Memory B cell (primary cell): ENCODE results near the gene ZNF556.
"Not testable (repeated sequence)": the region's sequence is repeated elsewhere in the genome, so short reads cannot be mapped to it uniquely, and the experiment has no call there.

Experiments used
- ATAC-seq: fragments of 150-1000 bp; cut with Tn5 transposase; 2 replicates; pipeline ENCODE4 v1.10.0; 2021; ENCODE audit warnings: low read depth, mild to moderate bottlenecking, moderate library complexity
- DNase-seq, 2 donors: peaks; one replicate each; pipeline ENCODE4 v3.0.0; 2022; ENCODE audit warnings: low spot score in 2 of 2
- H3K27ac Mint-ChIP-seq: one replicate; pipeline ENCODE4 v1.8.0; 2022; ENCODE audit warnings: mild to moderate bottlenecking, moderate library complexity, mixed read lengths
- H3K27me3 Mint-ChIP-seq: one replicate; pipeline ENCODE4 v1.8.0; 2022; ENCODE audit warnings: mixed read lengths
- H3K36me3 Mint-ChIP-seq: one replicate; pipeline ENCODE4 v1.8.0; 2022; ENCODE audit warnings: mild to moderate bottlenecking, mixed read lengths
- H3K4me1 Mint-ChIP-seq: one replicate; pipeline ENCODE4 v1.8.0; 2022; ENCODE audit warnings: mixed read lengths
- H3K4me3 Mint-ChIP-seq: one replicate; pipeline ENCODE4 v1.8.0; 2022; ENCODE audit warnings: mild to moderate bottlenecking, moderate library complexity, mixed read lengths
- H3K9me3 Mint-ChIP-seq: one replicate; pipeline ENCODE4 v1.8.0; 2022; ENCODE audit warnings: mixed read lengths

ZNF556 gene

DNA sequence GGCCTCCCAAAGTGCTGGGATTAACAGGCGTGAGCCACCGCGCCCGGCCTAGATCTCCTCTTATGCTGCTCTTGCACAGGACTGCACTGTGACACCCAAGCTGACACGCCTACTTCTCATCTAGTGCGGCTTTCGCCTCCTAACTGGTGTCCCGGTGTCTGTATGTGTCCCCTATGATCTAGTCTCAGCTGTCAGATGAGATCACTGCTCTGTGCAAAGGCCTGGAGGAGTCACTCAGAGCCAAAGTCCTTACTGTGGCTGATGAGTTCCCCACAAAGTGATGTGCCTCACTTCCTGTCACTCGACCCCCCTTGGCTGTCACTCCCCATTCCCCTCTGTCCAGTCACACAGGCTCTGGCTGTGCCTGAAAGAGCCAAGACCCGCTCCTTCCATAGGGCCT lies 2.5 kb downstream of the ZNF556 start:
- DNase-seq, result no peak
- Mint-ChIP-seq H3K9me3 (peaks cover 2% of the 10 kb centered on the region), H3K27ac (no peak overlapping the region), H3K4me1 (peaks cover 5% of the 10 kb centered on the region), H3K36me3 (no peaks in the 10 kb centered on the region), H3K27me3 (peaks cover 8% of the 10 kb centered on the region), H3K4me3 (no peak overlapping the region)
- no peak for ATAC-seq

DNA sequence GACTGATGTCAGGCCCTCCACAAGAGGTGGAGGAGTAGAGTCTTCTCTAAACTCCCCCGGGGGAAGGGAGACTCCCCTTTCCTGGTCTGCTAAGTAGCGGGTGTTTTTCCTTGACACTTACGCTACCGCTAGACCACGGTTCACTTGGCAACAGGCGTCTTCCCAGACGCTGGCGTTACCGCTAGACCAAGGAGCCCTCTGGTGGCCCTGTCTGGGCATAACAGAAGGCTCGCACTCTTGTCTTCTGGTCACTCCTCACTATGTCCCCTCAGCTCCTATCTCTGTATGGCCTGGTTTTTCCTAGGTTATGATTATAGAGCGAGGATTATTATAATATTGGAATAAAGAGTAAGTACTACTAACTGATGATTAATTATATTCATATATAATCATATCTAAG lies 5.0 kb downstream of the ZNF556 start:
- DNase-seq, H3K4me1 Mint-ChIP-seq, H3K9me3 Mint-ChIP-seq, H3K36me3 Mint-ChIP-seq, ATAC-seq, H3K4me3 Mint-ChIP-seq, H3K27me3 Mint-ChIP-seq, H3K27ac Mint-ChIP-seq: not testable (repeated sequence)

DNA sequence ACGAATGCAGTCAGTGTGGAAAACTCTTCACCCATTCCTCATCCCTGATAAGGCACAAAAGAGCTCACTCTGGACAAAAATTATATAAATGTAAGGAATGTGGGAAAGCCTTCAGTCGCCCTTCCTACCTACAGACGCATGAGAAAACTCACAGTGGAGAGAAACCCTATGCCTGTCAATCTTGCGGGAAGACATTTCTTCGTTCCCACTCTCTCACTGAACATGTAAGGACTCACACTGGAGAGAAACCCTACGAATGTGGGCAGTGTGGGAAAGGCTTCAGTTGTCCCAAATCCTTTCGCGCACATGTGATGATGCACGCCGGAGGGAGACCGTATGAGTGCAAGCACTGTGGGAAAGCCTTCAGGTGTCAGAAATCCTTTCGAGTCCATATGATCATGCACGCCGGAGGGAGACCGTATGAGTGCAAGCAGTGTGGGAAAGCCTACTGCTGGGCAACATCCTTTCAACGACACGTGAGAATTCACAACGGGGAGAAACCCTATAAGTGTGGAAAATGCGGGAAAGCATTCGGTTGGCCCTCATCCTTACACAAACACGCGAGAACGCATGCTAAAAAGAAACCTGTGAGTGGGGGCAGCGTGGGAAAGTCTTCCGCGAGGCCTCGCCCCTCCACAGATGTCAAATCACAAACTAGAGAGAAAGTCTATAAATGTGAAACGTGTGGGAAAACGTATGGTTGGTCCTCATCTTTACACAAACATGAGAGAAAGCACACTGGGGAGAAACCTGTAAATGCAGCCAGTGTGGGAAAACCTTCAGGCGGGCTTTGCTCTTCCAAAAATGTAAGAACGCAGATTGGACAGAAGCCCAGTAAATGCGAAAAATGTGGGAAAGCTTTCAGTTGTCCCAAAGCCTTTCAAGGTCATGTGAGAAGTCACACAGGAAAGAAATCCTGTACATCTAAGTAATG lies 10.5 kb downstream of the ZNF556 start:
- Mint-ChIP-seq H3K4me1 (no peaks in the 10 kb centered on the region), H3K9me3 (peaks cover 3% of the 10 kb centered on the region), H3K27me3 (no peaks in the 10 kb centered on the region), H3K36me3 (no peaks in the 10 kb centered on the region), H3K4me3 (no peak overlapping the region), H3K27ac (no peak overlapping the region)
- ATAC-seq, result no peak
- DNase-seq, result no peak

DNA sequence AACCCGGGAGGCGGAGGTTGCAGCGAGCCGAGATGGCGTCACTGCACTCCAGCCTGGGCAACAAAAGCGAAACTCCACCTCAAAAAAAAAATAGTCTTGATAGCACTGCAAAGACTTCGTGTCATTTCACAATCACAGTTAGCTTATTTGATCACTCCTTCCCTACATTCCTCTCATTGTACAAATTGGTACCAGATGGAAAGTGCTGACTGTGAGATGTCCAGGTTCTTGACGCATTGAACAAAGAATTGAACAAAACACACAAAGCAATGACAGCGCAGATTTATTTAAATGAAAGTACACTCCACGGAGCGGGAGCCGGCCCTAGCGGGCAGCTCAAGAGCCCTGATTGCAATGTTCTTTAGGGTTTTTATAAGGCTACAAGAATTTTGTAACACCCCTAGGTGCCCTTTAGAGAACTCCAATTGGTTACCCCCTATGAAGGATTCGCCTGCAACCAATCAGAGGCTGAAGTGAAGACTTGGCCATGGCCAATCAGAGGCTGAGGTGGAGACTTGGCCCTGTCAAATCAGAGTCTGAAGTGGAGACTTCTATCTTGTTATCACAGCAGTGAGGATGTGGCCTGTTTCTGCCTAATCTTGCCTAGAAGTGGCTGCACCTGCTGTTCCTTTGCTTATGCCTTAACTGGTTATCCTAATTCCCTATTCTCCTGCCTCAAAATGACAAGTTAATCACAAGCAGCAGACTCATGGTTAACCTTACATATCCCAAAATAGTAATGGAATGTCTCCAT lies 16.7 kb downstream of the ZNF556 start:
- Mint-ChIP-seq H3K36me3 (no peaks in the 10 kb centered on the region), H3K9me3 (peaks cover 3% of the 10 kb centered on the region), H3K27ac (no peak overlapping the region), H3K27me3 (no peaks in the 10 kb centered on the region), H3K4me3 (no peak overlapping the region), H3K4me1 (peaks cover 5% of the 10 kb centered on the region)
- no peak for DNase-seq
- ATAC-seq, result no peak

DNA sequence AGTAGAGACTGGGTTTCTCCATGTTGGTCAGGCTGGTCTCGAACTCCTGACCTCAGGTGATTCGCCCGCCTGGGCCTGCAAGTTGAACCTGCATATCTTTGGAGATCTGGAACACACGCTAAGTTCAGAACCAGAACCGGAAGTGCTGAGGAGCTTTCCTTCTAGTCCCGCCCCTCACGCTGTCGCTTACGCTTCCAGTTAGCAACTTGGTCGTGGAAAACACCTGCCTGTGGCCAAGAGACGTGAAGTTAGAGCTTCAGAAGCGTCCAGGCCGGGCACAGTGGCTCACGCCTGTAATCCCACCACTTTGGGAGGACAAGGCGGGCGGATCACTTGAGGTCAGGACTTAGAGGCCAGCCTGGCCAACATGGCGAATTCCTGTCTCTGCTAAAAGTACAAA lies 18.6 kb downstream of the ZNF556 start:
- DNase-seq (no peak), ATAC-seq (no peak)
- H3K36me3 Mint-ChIP-seq, result no peaks in the 10 kb centered on the region
- H3K4me1 Mint-ChIP-seq, result peaks cover 5% of the 10 kb centered on the region
- no peaks in the 10 kb centered on the region for H3K27me3 Mint-ChIP-seq
- H3K27ac Mint-ChIP-seq, result no peak overlapping the region
- H3K4me3 Mint-ChIP-seq, result no peak overlapping the region
- no peaks in the 10 kb centered on the region for H3K9me3 Mint-ChIP-seq

DNA sequence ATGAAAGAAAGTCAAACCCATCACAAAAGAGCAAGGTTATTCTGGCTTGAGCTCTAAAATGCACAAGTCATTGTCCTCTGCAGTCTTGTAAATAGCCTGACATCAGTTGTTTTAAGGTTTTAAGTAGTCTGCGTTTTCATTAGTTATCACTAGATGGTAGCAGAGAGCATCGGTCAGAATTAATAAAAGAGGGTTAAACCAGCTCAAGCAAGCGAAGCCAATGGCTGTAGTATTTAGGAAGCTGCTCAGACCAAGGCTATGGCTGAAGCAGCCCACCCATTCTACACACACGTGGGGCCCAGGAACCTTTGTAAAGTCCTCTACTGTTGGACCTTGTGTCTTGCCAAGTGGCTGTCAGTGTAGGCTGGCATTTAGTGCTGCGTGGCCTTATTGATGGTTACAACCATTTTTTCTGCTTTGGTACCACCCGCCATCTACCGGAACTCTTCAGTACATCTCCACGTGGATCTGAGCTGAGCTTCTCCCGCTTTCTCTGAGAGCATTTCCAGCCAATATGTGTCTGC lies 20.3 kb downstream of the ZNF556 start:
- DNase-seq, result peak; percentile 43 to 46
- H3K27me3 Mint-ChIP-seq, result no peaks in the 10 kb centered on the region
- H3K4me3 Mint-ChIP-seq, result peak overlapping the region; percentile 67
- ATAC-seq, result peak; percentile 46
- H3K9me3 Mint-ChIP-seq, result no peaks in the 10 kb centered on the region
- peak overlapping the region; percentile 42 for H3K27ac Mint-ChIP-seq
- no peaks in the 10 kb centered on the region for H3K36me3 Mint-ChIP-seq
- H3K4me1 Mint-ChIP-seq, result peaks cover 7% of the 10 kb centered on the region

DNA sequence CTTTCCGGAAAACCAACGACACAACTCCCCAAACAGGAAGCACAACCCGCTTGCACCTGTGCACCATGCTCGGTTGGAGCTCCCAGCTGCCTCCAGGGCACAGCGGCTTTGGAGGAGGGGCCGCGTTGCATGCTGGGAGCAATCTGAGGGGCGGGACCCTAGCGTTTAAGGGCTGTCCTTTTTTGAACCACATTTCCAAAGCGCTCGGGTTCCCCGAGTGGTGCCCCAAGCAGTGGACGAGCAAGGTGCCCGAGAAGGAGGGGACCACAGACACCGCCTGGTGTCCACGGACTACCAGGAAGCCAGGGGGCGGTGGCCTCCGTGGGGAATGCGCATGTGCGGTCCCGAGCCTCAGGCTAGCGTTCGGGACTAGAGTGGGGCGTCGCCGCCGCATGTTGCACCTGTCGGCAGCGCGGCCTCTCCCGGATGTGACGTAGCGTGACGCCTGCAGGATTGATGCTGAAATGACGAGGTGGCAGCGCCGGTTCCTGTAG lies 21.6 kb downstream of the ZNF556 start:
- Mint-ChIP-seq H3K9me3 (no peaks in the 10 kb centered on the region), H3K4me3 (peak overlapping the region; percentile 63), H3K27me3 (no peaks in the 10 kb centered on the region), H3K27ac (peak overlapping the region; percentile 42), H3K4me1 (peaks cover 7% of the 10 kb centered on the region), H3K36me3 (no peaks in the 10 kb centered on the region)
- DNase-seq (peak; percentile 63 to 69), ATAC-seq (peak; percentile 82)

DNA sequence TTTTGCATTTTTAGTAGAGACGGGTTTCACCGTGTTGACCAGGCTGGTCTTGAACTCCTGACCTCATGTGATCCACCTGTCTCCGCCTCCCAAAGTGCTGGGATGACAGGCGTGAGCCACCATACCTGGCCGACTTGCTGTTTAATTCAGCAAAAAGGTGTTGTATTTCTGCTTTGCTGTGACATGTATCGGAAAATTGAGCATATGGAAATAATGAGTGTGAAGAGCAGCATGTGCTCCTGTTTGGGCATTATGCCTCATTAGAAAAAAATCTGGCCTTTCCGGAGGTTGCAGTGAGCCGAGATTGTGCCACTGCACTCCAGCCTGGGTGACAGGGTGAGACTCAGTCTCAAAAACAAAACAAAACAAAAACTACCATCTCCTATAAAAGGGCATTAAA lies 23.4 kb downstream of the ZNF556 start:
- H3K4me1 Mint-ChIP-seq, DNase-seq, H3K9me3 Mint-ChIP-seq, H3K36me3 Mint-ChIP-seq, ATAC-seq, H3K4me3 Mint-ChIP-seq, H3K27me3 Mint-ChIP-seq, H3K27ac Mint-ChIP-seq: not testable (repeated sequence)

DNA sequence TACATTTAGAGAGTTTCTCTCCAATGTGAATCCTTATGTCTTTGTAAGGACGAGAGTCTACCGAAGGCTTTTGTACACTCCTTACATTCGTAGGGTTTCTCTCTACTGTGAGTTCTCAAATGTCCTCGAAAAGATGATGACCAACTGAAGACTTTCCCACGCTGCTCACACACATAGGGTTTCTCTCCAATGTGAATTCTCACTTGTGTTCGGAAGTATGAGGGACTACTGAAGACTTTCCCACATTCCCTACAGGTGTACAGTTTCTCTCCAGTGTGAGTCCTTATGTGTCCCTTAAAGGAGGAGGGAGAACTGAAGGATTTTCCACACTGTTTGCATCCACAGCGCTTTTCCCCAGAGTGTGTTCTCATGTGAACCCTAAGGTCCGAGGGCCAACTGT lies 29.6 kb downstream of the ZNF556 start:
- no peak overlapping the region for H3K27ac Mint-ChIP-seq
- peaks cover 9% of the 10 kb centered on the region for H3K4me1 Mint-ChIP-seq
- H3K4me3 Mint-ChIP-seq, result no peak overlapping the region
- DNase-seq (no peak), ATAC-seq (no peak)
- no peaks in the 10 kb centered on the region for H3K27me3 Mint-ChIP-seq
- H3K36me3 Mint-ChIP-seq, result no peaks in the 10 kb centered on the region
- H3K9me3 Mint-ChIP-seq, result peaks cover 7% of the 10 kb centered on the region

DNA sequence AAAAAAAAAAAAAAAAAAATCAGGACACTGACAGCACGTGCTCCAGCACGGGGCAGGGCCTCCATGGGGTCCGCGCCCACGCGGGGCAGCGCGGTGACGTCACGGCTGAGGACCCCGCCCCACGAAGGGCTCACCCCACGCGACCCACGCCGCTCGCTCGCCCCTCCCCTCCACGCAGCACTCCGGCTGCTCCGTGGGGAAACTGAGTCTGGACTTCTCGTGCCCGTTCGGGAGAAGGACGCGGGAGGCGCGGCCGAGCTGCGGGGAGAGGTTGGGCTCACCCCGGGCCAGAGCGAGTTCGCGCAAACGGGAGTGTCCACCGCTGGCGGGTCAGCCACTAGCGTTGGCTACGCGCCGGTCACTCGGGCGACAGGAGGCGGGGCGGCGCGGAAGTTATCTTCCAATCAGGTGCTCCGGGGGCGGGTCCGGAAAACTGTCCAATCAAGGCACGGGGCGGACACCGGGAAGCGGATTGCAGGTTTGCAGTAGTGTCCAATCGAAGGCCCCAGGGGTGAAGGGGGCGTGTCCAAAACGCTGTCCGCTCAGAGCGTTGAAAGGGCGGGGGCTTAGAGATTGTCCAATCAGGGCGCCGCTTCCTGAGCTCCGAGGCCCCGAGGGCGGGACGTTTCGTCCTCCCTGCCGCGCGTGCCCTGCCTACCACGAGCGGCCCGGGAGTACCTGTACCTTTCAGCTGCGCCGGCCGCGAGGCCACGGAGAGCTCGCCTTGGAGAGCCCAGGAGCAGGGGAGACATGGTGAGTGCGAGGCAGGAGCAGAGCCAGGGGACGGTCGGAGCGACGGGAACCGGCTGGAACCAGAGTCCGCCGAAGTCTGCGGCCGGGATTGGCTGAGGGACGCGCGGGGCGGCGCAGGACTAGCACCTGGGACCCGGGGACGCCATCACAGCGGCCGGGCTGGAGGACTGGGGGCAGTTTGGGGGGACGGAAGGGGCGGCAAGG lies 33.4 kb downstream of the ZNF556 start, which contains the start of gene ZNF57:
Gene ZNF57, plus strand, starts transcription at position 633 of the 957 bp plus-strand sequence. Its CDS starts 118 bp downstream, at position 751.
- Mint-ChIP-seq H3K27ac (peak within 1 kb of the TSS; percentile 93), H3K36me3 (no peaks in the 10 kb centered on the region), H3K4me1 (peaks cover 13% of the 10 kb centered on the region), H3K4me3 (peak within 1 kb of the TSS; percentile 100), H3K27me3 (no peaks in the 10 kb centered on the region), H3K9me3 (peaks cover 7% of the 10 kb centered on the region)
- ATAC-seq, result peak; percentile 97
- peak; percentile 86 to 92 for DNase-seq

DNA sequence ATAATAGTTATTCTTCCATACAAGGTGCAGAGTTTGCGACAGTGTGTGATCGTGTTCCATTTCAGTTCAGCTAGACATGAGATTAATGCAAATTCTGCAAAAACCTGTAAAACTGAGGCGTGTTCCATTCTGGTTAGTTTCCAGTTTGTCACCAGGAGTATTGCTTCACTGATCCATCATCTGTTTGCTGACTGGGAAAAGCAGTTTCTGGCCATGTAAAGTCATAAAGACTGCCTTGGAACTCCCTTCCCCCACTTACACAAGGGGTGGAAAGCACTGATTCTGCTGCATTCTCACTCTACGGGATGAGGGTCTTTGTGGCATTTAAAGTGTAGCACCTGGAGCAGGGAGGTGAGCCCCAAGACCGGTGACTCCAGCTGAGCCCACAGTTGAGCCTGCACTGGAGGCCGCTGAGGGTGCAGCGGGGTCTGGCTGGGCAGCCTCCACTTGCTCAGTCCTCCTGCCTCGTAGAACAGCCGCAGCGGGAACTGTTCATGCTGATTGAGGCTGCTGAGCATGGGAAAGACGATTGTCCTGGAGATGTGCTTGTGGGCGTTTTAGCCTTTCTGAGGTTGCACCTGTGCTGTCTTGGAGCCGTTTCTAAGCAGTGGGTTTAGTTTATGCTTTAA lies 35.6 kb downstream of the ZNF556 start:
- Mint-ChIP-seq H3K4me3 (no peak overlapping the region), H3K27me3 (no peaks in the 10 kb centered on the region), H3K9me3 (peaks cover under 1% of the 10 kb centered on the region), H3K4me1 (peaks cover 18% of the 10 kb centered on the region), H3K27ac (no peak overlapping the region), H3K36me3 (peaks cover 4% of the 10 kb centered on the region)
- DNase-seq (no peak), ATAC-seq (no peak)

DNA sequence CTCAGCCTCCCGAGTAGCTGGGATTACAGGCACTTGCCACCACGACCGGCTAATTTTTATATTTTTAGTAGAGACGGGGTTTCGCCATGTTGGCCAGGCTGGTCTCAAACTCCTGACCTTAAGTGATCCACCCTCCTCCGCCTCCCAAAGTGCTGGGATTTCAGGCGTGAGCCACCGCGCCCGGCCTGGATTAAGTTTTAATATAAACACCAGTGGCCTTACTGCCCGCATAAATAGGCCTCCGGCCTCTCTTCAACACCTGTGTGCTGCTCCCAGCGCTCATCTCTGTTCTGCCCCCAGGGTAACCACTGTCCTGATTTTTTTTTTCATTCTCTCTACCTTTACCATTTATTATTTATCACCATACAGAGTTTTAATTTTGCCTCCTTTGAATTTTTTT lies 36.2 kb downstream of the ZNF556 start:
- DNase-seq, H3K4me3 Mint-ChIP-seq, H3K27me3 Mint-ChIP-seq, H3K27ac Mint-ChIP-seq, ATAC-seq, H3K9me3 Mint-ChIP-seq, H3K36me3 Mint-ChIP-seq: not testable (repeated sequence)
- H3K4me1 Mint-ChIP-seq, result peaks cover 18% of the 10 kb centered on the region
